Measurements from ENCODE around the gene PTPRC. TPM values are rescaled to one million over a fixed set of nuclear protein-coding genes. Genes with fewer than 3 reads are reported as not detected.

PTPRC gene
- total RNA-seq, 1 experiment from 2014 or later, result 1.4 TPM

DNA sequence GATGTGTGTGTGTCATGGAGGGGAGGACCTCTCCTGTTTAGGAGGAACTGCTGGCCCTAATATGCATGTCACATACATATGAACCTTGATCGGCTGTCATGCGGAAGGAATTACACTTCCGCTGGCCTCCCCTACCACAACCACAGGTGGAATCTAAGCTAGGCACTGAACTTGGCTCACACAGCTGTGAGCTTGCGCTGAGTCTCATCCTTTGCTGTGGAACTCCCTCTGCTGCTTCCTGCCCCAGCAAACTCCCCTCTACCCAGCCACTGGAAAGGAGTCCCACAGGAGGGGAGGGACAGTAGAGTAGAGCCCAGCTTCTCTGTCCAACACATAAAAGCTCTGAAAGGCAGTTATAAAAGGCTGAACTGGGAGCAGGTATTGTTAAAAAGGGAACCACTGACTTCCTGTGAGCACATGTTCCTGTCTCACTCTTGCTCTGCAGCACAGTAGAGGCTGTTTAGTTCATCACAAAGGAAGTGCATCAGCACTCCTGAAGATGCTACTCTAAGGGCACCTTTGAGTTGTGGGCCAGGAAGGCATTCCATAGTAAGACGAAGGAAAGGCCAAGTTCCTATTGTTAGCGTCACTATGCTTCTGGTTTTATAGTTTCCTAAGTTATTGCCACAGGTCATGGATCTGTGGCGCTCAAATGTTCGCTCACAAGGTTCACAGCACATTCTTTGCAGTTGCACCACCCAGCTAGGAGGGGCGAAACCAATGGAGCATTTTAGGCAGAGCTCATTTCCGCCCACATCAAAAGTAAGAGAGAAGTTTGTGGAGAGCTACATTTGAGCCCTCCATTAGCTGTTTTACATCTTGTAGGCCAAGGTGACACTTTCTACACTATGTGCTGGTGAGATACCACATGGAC lies 17.7 kb upstream of the PTPRC start:
- Histone ChIP-seq H3K27me3 (ENCODE audit: control insufficient read depth, insufficient read depth, low read length) (no peaks in the 10 kb centered on the region), H3K4me3 (ENCODE audit: low read depth in 2 of 2, low read length in 2 of 2) (no peak overlapping the region), H3K36me3 (ENCODE audit: control insufficient read depth, insufficient read depth, low read length) (no peaks in the 10 kb centered on the region), H3K9me3 (ENCODE audit: control insufficient read depth, insufficient read depth, low read depth, low read length) (no peaks in the 10 kb centered on the region), H3K4me1 (ENCODE audit: control insufficient read depth, insufficient read depth, low read length) (no peaks in the 10 kb centered on the region), H3K27ac (ENCODE audit: low read length) (no peak overlapping the region)
- no peak for ATAC-seq
- ChIA-PET POLR2A (no interaction called here), CTCF (no interaction called here)
- intact Hi-C loops (cut with micrococcal nuclease; ENCODE audit: unreplicated experiment), result no loop called here
- in situ Hi-C loops (cut with HindIII; ENCODE audit: low pct_unique_long_range_greater_than_20kb, low sequenced_read_pairs), result no loop called here
- BruUV-seq (replicated peaks), result no TSS peak
- TF ChIP-seq TCF7L2 (IDR thresholded peaks at IDR 0.05; ENCODE audit: low read depth, low read length) (no peak), REST (IDR thresholded peaks at IDR 0.05; ENCODE audit: insufficient read depth in 1 of 2, low read depth in 2 of 2, low read length in 1 of 2) (no peak), POLR2AphosphoS5 (IDR thresholded peaks at IDR 0.05; ENCODE audit: low read depth, low read length) (no peak), SIN3A (IDR thresholded peaks at IDR 0.05; ENCODE audit: borderline replicate concordance, insufficient read depth, low read depth, low read length) (no peak)
- no peak for DNase-seq (ENCODE audit: low read depth, low spot score)

DNA sequence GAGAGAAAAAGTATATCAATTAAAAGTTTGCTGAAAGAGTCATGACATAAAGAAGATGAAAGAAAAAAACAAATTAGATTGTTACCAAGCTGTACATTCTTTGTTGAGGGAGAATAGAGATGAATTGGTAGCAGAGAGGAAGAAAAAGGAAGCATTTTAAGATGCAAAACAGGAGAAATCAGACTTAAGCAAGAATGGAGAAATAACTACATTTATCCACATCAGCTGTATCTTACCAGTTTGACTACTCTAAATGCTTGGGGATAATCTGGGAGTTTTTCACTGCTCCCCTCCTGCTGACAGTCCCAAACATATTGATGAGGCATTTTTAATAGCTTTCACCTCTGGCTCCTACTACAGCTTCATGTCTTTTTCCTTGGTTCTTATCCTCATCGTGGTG lies 16.8 kb upstream of the PTPRC start:
- TF ChIP-seq REST (IDR thresholded peaks at IDR 0.05; ENCODE audit: insufficient read depth in 1 of 2, low read depth in 2 of 2, low read length in 1 of 2) (no peak), TCF7L2 (IDR thresholded peaks at IDR 0.05; ENCODE audit: low read depth, low read length) (no peak), POLR2AphosphoS5 (IDR thresholded peaks at IDR 0.05; ENCODE audit: low read depth, low read length) (no peak), SIN3A (IDR thresholded peaks at IDR 0.05; ENCODE audit: borderline replicate concordance, insufficient read depth, low read depth, low read length) (no peak)
- TF ChIP-seq, protein P1, sequence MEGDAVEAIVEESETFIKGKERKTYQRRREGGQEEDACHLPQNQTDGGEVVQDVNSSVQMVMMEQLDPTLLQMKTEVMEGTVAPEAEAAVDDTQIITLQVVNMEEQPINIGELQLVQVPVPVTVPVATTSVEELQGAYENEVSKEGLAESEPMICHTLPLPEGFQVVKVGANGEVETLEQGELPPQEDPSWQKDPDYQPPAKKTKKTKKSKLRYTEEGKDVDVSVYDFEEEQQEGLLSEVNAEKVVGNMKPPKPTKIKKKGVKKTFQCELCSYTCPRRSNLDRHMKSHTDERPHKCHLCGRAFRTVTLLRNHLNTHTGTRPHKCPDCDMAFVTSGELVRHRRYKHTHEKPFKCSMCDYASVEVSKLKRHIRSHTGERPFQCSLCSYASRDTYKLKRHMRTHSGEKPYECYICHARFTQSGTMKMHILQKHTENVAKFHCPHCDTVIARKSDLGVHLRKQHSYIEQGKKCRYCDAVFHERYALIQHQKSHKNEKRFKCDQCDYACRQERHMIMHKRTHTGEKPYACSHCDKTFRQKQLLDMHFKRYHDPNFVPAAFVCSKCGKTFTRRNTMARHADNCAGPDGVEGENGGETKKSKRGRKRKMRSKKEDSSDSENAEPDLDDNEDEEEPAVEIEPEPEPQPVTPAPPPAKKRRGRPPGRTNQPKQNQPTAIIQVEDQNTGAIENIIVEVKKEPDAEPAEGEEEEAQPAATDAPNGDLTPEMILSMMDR (IDR thresholded peaks at IDR 0.05), result no peak
- H3K4me3 ChIP-seq (ENCODE audit: low read depth in 2 of 2, low read length in 2 of 2), result no peak overlapping the region
- POLR2A ChIA-PET, result no interaction called here
- H3K36me3 ChIP-seq (ENCODE audit: control insufficient read depth, insufficient read depth, low read length), result no peaks in the 10 kb centered on the region
- CTCF ChIA-PET, result no interaction called here
- H3K27me3 ChIP-seq (ENCODE audit: control insufficient read depth, insufficient read depth, low read length), result no peaks in the 10 kb centered on the region
- H3K4me1 ChIP-seq (ENCODE audit: control insufficient read depth, insufficient read depth, low read length), result no peaks in the 10 kb centered on the region
- intact Hi-C loops (cut with micrococcal nuclease; ENCODE audit: unreplicated experiment), result no loop called here
- no TSS peak for BruUV-seq (replicated peaks)
- no peak overlapping the region for H3K27ac ChIP-seq (ENCODE audit: low read length)
- in situ Hi-C loops (cut with HindIII; ENCODE audit: low pct_unique_long_range_greater_than_20kb, low sequenced_read_pairs), result no loop called here
- ATAC-seq (no peak), DNase-seq (ENCODE audit: low read depth, low spot score) (no peak)
- H3K9me3 ChIP-seq (ENCODE audit: control insufficient read depth, insufficient read depth, low read depth, low read length), result no peaks in the 10 kb centered on the region
